Psoas muscle (tissue), 8 donors: ENCODE measurements around the gene PIP5KL1. TPM values are rescaled to one million over a fixed set of nuclear protein-coding genes. Genes with fewer than 3 reads are reported as not detected.

ENCODE experiments used
- ATAC-seq, 4 donors: fragments of 200-7000 bp; cut with Tn5 transposase; one replicate each; pipeline ENCODE4 v1.9.1; 2020; ENCODE audit warnings: moderate library complexity in 3 of 4, mild to moderate bottlenecking in 2 of 4
- DNase-seq, 2 donors: peaks; one replicate each; pipeline ENCODE4 v3.0.0-alpha.2; 2020
- H3K27ac ChIP-seq: fragments of 200-600 bp; one replicate; pipeline ENCODE4 v1.8.0; 2022
- H3K27me3 ChIP-seq, 3 donors: fragments of 200-600 bp in 1 of 3; one replicate each; pipeline versions ENCODE4 v1.6.1 to v1.8.0; 2013 to 2022; ENCODE audit warnings: low read length in 2 of 3, mild to moderate bottlenecking in 2 of 3, moderate library complexity in 1 of 3; ENCODE audit not compliant: insufficient read depth in 3 of 3
- H3K36me3 ChIP-seq, 2 donors: fragments of 200-600 bp in 1 of 2; one replicate each; pipeline versions ENCODE4 v1.6.1 to v1.8.0; 2013 to 2022; ENCODE audit warnings: low read depth in 1 of 2, mild to moderate bottlenecking in 1 of 2, moderate library complexity in 1 of 2; ENCODE audit not compliant: insufficient read depth in 1 of 2
- H3K4me1 ChIP-seq: fragments of 200-600 bp; one replicate; pipeline ENCODE4 v1.8.0; 2022
- H3K4me3 ChIP-seq: fragments of 200-600 bp; one replicate; pipeline ENCODE4 v1.8.0; 2022; ENCODE audit warnings: mild to moderate bottlenecking
- H3K9me3 ChIP-seq: fragments of 200-600 bp; one replicate; pipeline ENCODE4 v1.8.0; 2022
- CTCF ChIP-seq: fragments of 200-600 bp; IDR thresholded peaks from one replicate; pipeline ENCODE4 v1.8.0; 2022; ENCODE audit warnings: antibody characterized with exemption
- whole genome bisulfite sequencing, 3 donors: extraction: QIAGEN DNeasy Blood & Tissue Kit; methylation state at CpG; one replicate each; pipeline versions ENCODE4 v1.1.6 to v1.1.7; 2013; 5-methylcytosine and 5-hydroxymethylcytosine counted together
- intact Hi-C, 2 donors: fragments of 100-400 bp; cut with DNase I; formaldehyde crosslinking; loops; one replicate each; pipeline versions ENCODE4 v1.11.0 to v1.14.2; 2022
- polyA plus RNA-seq, 3 donors: library from polyadenylated mRNA; stranded (reverse); fragments of 200-250 nt; gene quantifications; one replicate each; pipeline ENCODE4 v1.2.3, GENCODE V29; 2013
- total RNA-seq, 4 donors: library from RNA; stranded (reverse); fragmentation: NEBNext Ultra II Directional in 2 of 4; extraction: Animal tissue kit (Norgen Biotek cat#: 25700) in 2 of 4; gene quantifications; one replicate each; pipeline versions ENCODE4 v1.2.1 to v1.2.4, GENCODE V29; 2021 to 2023
- donor health status: healthy with polysubstance abuse.
- donor health status: DM: no; HTN: no; CAD: no; lungs with moderate emphysema.
- donor health status: Bipolar disorder and iron deficiency.
- donor health status: healthy.
- donor health status: DM: yes; HTN: yes; CAD: no.
- donor health status: DM: no; HTN: no; CAD: no.
- donor health status: DM: no; HTN: no; CAD: no.
- donor health status: DM: yes; HTN: yes; CAD: no.

PIP5KL1 gene
- total and polyA plus RNA-seq, 7 donors, result 0.05 to 0.44 (median 0.26) TPM; not detected in 3

GRCh38 chr9:127907867-127908659 is 22.5 kb downstream of the PIP5KL1 start:
- DNase-seq (peak in 1 of 2 donors; percentile 48), ATAC-seq (no peak)
- Histone ChIP-seq H3K9me3 (no peaks in the 10 kb centered on the region), H3K36me3 (peaks cover 0 to 42% of the 10 kb centered on the region in 2 donors), H3K27ac (no peak overlapping the region), H3K27me3 (no peaks in the 10 kb centered on the region), H3K4me3 (no peak overlapping the region), H3K4me1 (peaks cover 11% of the 10 kb centered on the region)
- TF ChIP-seq CTCF, result no peak
- WGBS, 3 donors, result 87 to 91% (median 88%) methylated on average over 34 to 35 of the region's 35 CpGs
- intact Hi-C loops, result no loop called here

- H3K27me3 ChIP-seq, result no peaks in the 10 kb centered on the region
- no peak overlapping the region for H3K4me3 ChIP-seq
- intact Hi-C loops, result no loop called here
- H3K4me1 ChIP-seq, result peaks cover 11% of the 10 kb centered on the region
- ATAC-seq (no peak), DNase-seq (peak in 1 of 2 donors; percentile 52)
- H3K9me3 ChIP-seq, result no peaks in the 10 kb centered on the region
- H3K27ac ChIP-seq, result peak overlapping the region; percentile 53
- WGBS, 3 donors, result 66 to 74% (median 69%) methylated on average over 12 of the region's 12 CpGs
- no peak for TF ChIP-seq CTCF
- H3K36me3 ChIP-seq, result peaks cover 0 to 20% of the 10 kb centered on the region in 2 donors
Measured at GRCh38 chr9:127905788-127906191, 24.8 kb downstream of the PIP5KL1 start.

- peak overlapping the region; percentile 37 for H3K27ac ChIP-seq
- no peak overlapping the region for H3K4me3 ChIP-seq
- intact Hi-C loops, result no loop called here
- peaks cover 0 to 14% of the 10 kb centered on the region in 2 donors for H3K36me3 ChIP-seq
- no peaks in the 10 kb centered on the region for H3K27me3 ChIP-seq
- DNase-seq (no peak), ATAC-seq (no peak)
- H3K4me1 ChIP-seq, result peaks cover 12% of the 10 kb centered on the region
- WGBS, 3 donors, result 67 to 70% (median 69%) methylated on average over 5 of the region's 5 CpGs
- no peak for TF ChIP-seq CTCF
- no peaks in the 10 kb centered on the region for H3K9me3 ChIP-seq
Measured at GRCh38 chr9:127905004-127905728, 25.4 kb downstream of the PIP5KL1 start.

- ATAC-seq (no peak), DNase-seq (no peak)
- WGBS, 3 donors, result 62 to 68% (median 64%) methylated on average over 11 to 12 of the region's 12 CpGs
- H3K36me3 ChIP-seq, result peaks cover 0 to 10% of the 10 kb centered on the region in 2 donors
- H3K4me3 ChIP-seq, result no peak overlapping the region
- H3K27ac ChIP-seq, result peak overlapping the region; percentile 37
- peaks cover 18% of the 10 kb centered on the region for H3K4me1 ChIP-seq
- H3K9me3 ChIP-seq, result no peaks in the 10 kb centered on the region
- no peak for TF ChIP-seq CTCF
- intact Hi-C loops, result no loop called here
- no peaks in the 10 kb centered on the region for H3K27me3 ChIP-seq
Measured at GRCh38 chr9:127904561-127905003, 26.0 kb downstream of the PIP5KL1 start.
